BE2C (cell line): Measurements from ENCODE around the gene NCOA6.

ENCODE experiments used
- DNase-seq: peaks from one replicate; pipeline ENCODE4 v3.0.0-alpha.2; 2020
- H3K27me3 ChIP-seq: fragments of 250-450 bp; sonication (Bioruptor Pico); 2 replicates; pipeline ENCODE4 v1.5.1; 2020; ENCODE audit warnings: mild to moderate bottlenecking
- H3K36me3 ChIP-seq: fragments of 250-450 bp; sonication (Bioruptor Pico); 2 replicates; pipeline ENCODE4 v1.5.1; 2020; ENCODE audit warnings: mild to moderate bottlenecking
- H3K4me1 ChIP-seq: fragments of 250-450 bp; sonication (Bioruptor Pico); 2 replicates; pipeline ENCODE4 v1.5.1; 2020
- H3K4me3 ChIP-seq: 2 replicates; pipeline ENCODE4 v1.5.1; 2011; ENCODE audit warnings: low read depth, low read length
- H3K9me3 ChIP-seq: fragments of 250-450 bp; sonication (Bioruptor Pico); 2 replicates; pipeline ENCODE4 v1.5.1; 2020
- CTCF ChIP-seq: IDR thresholded peaks from 2 replicates; pipeline ENCODE4 v1.5.1; 2012; ENCODE audit warnings: mild to moderate bottlenecking, low read depth, low read length

The NCOA6 gene

GRCh38 chr20:34774886-34775285, 50.6 kb downstream of the NCOA6 start:
- no peaks in the 10 kb centered on the region for H3K9me3 ChIP-seq
- TF ChIP-seq CTCF: no peak
- peaks cover 34% of the 10 kb centered on the region for H3K36me3 ChIP-seq
- no peak for DNase-seq
- no peaks in the 10 kb centered on the region for H3K27me3 ChIP-seq
- H3K4me3 ChIP-seq: no peak overlapping the region
- H3K4me1 ChIP-seq: no peaks in the 10 kb centered on the region

- H3K4me3 ChIP-seq: no peak overlapping the region
- TF ChIP-seq CTCF: no peak
- peaks cover 34% of the 10 kb centered on the region for H3K36me3 ChIP-seq
- H3K4me1 ChIP-seq: no peaks in the 10 kb centered on the region
- H3K9me3 ChIP-seq: no peaks in the 10 kb centered on the region
- DNase-seq: no peak
- no peaks in the 10 kb centered on the region for H3K27me3 ChIP-seq
These were observed 51.0 kb downstream of the NCOA6 start for GRCh38 chr20:34774449-34774848.

GRCh38 chr20:34773726-34774125, 51.7 kb downstream of the NCOA6 start:
- H3K27me3 ChIP-seq: no peaks in the 10 kb centered on the region
- no peak for DNase-seq
- no peaks in the 10 kb centered on the region for H3K4me1 ChIP-seq
- no peak overlapping the region for H3K4me3 ChIP-seq
- no peak for TF ChIP-seq CTCF
- no peaks in the 10 kb centered on the region for H3K9me3 ChIP-seq
- H3K36me3 ChIP-seq: peaks cover 29% of the 10 kb centered on the region

- no peak for DNase-seq
- TF ChIP-seq CTCF: no peak
- Histone ChIP-seq H3K9me3 (no peaks in the 10 kb centered on the region), H3K4me1 (no peaks in the 10 kb centered on the region), H3K36me3 (peaks cover 35% of the 10 kb centered on the region), H3K27me3 (no peaks in the 10 kb centered on the region), H3K4me3 (no peak overlapping the region)
These were observed 53.0 kb downstream of the NCOA6 start for GRCh38 chr20:34772437-34772836.

GRCh38 chr20:34771680-34772081, 53.8 kb downstream of the NCOA6 start:
- H3K36me3 ChIP-seq: peaks cover 43% of the 10 kb centered on the region
- H3K27me3 ChIP-seq: no peaks in the 10 kb centered on the region
- H3K9me3 ChIP-seq: no peaks in the 10 kb centered on the region
- DNase-seq: no peak
- TF ChIP-seq CTCF: no peak
- no peaks in the 10 kb centered on the region for H3K4me1 ChIP-seq
- no peak overlapping the region for H3K4me3 ChIP-seq

- Histone ChIP-seq H3K9me3 (no peaks in the 10 kb centered on the region), H3K4me3 (no peak overlapping the region), H3K27me3 (no peaks in the 10 kb centered on the region), H3K4me1 (no peaks in the 10 kb centered on the region), H3K36me3 (peaks cover 48% of the 10 kb centered on the region)
- no peak for TF ChIP-seq CTCF
- no peak for DNase-seq
These were observed 57.4 kb downstream of the NCOA6 start for GRCh38 chr20:34768096-34768495.
